ENCODE data around the gene DQX1.
"Not testable (repeated sequence)": the region's sequence is repeated elsewhere in the genome, so short reads cannot be mapped to it uniquely, and the experiment has no call there.

DQX1 gene

GRCh38 chr2:74472086-74472944 is 53.7 kb downstream of the DQX1 start, which contains the start of gene MRPL53:
MRPL53 (minus strand) TSS chr2:74472680; CDS start chr2:74472660, 20 bp downstream.
- Histone ChIP-seq H3K4me3 (ENCODE audit: low read length in 2 of 2) (peak within 1 kb of the TSS; percentile 96 to 97), H3K9ac (ENCODE audit: low read length in 2 of 2) (peak within 1 kb of the TSS; percentile 83 to 95), H3K9me3 (ENCODE audit: control insufficient read depth in 2 of 2, low read length in 2 of 2) (no peaks in the 10 kb centered on the region), H3K36me3 (ENCODE audit: control insufficient read depth in 2 of 2, insufficient read depth in 2 of 2, low read length in 2 of 2) (peaks cover 15 to 17% of the 10 kb centered on the region in 2 donors), H3K4me1 (ENCODE audit: control insufficient read depth, insufficient read depth, low read length) (peaks cover 22% of the 10 kb centered on the region), H3K27ac (ENCODE audit: low read length) (peak within 1 kb of the TSS; percentile 89), H3K27me3 (ENCODE audit: control insufficient read depth in 1 of 2, insufficient read depth in 2 of 2, low read length in 2 of 2) (no peaks in the 10 kb centered on the region)

GRCh38 chr2:74471332-74472065 is 54.5 kb downstream of the DQX1 start:
- peak overlapping the region; percentile 89 for H3K27ac ChIP-seq (ENCODE audit: low read length)
- H3K9ac ChIP-seq (ENCODE audit: low read length in 2 of 2) = peak overlapping the region; percentile 83 to 95
- H3K4me3 ChIP-seq (ENCODE audit: low read length in 2 of 2) = peak overlapping the region; percentile 96 to 97
- H3K9me3 ChIP-seq (ENCODE audit: control insufficient read depth in 2 of 2, low read length in 2 of 2) = no peaks in the 10 kb centered on the region
- peaks cover 14 to 16% of the 10 kb centered on the region in 2 donors for H3K36me3 ChIP-seq (ENCODE audit: control insufficient read depth in 2 of 2, insufficient read depth in 2 of 2, low read length in 2 of 2)
- peaks cover 22% of the 10 kb centered on the region for H3K4me1 ChIP-seq (ENCODE audit: control insufficient read depth, insufficient read depth, low read length)
- no peaks in the 10 kb centered on the region for H3K27me3 ChIP-seq (ENCODE audit: control insufficient read depth in 1 of 2, insufficient read depth in 2 of 2, low read length in 2 of 2)

- not testable (repeated sequence) for H3K4me3 ChIP-seq (ENCODE audit: low read length in 2 of 2); H3K27ac ChIP-seq (ENCODE audit: low read length); H3K27me3 ChIP-seq (ENCODE audit: control insufficient read depth in 1 of 2, insufficient read depth in 2 of 2, low read length in 2 of 2); H3K9ac ChIP-seq (ENCODE audit: low read length in 2 of 2); H3K9me3 ChIP-seq (ENCODE audit: control insufficient read depth in 2 of 2, low read length in 2 of 2)
- peaks cover 12 to 16% of the 10 kb centered on the region in 2 donors for H3K36me3 ChIP-seq (ENCODE audit: control insufficient read depth in 2 of 2, insufficient read depth in 2 of 2, low read length in 2 of 2)
- H3K4me1 ChIP-seq (ENCODE audit: control insufficient read depth, insufficient read depth, low read length) = peaks cover 26% of the 10 kb centered on the region
Observed at GRCh38 chr2:74470742-74471141, 55.3 kb downstream of the DQX1 start.

Data from stomach smooth muscle (tissue), 2 donors.